Common myeloid progenitor, CD34-positive (primary cell): Measurements from ENCODE around the gene FAH.

Experiments used
- CTCF ChIA-PET: fragments of 350-600 bp; sonication (Branson Sonifier 250); formaldehyde crosslinking; loops from one replicate; lab custom pipeline; 2021; ENCODE audit warnings: antibody characterized with exemption; lab: Charles Lee
- POLR2A ChIA-PET: fragments of 350-600 bp; sonication (Branson Sonifier 250); formaldehyde crosslinking; loops from one replicate; lab custom pipeline; 2021; ENCODE audit warnings: antibody characterized with exemption; lab: Charles Lee
- DNase-seq, 3 donors: peaks; one replicate each; pipeline versions ENCODE4 v3.0.0 to v3.0.0-alpha.2; 2013
- H3K27ac ChIP-seq, 2 experiments: 1 replicate in 1 of 2; 2 replicates in 1 of 2; pipeline ENCODE4 v1.7.0; 2013; ENCODE audit warnings: inconsistent platforms in 2 of 2, low read length in 2 of 2, mild to moderate bottlenecking in 2 of 2, low read depth in 1 of 2, moderate library complexity in 1 of 2; ENCODE audit not compliant: severe bottlenecking in 2 of 2, insufficient read depth in 1 of 2, poor library complexity in 1 of 2
- H3K27me3 ChIP-seq, 5 experiments: replicated peaks in 2 of 5; 1 replicate in 3 of 5; 2 replicates in 2 of 5; pipeline versions ENCODE4 v1.6.1 to v1.7.0; 2013; ENCODE audit warnings: low read length in 4 of 5, mild to moderate bottlenecking in 2 of 5, moderate library complexity in 2 of 5, inconsistent platforms in 1 of 5; ENCODE audit not compliant: insufficient read depth in 5 of 5, control insufficient read depth in 4 of 5
- H3K36me3 ChIP-seq, 4 experiments: 1 replicate in 2 of 4; 2 replicates in 2 of 4; pipeline versions ENCODE4 v1.6.1 to v1.7.0; 2013; ENCODE audit warnings: low read length in 3 of 4, control low read depth in 1 of 4, mild to moderate bottlenecking in 1 of 4; ENCODE audit not compliant: control insufficient read depth in 4 of 4, insufficient read depth in 4 of 4
- H3K4me1 ChIP-seq, 4 experiments: 1 replicate in 3 of 4; 2 replicates in 1 of 4; pipeline versions ENCODE4 v1.6.1 to v1.7.1; 2013; ENCODE audit warnings: low read length in 3 of 4, mild to moderate bottlenecking in 3 of 4, control low read depth in 1 of 4, inconsistent platforms in 1 of 4, moderate library complexity in 1 of 4; ENCODE audit not compliant: control insufficient read depth in 4 of 4, insufficient read depth in 4 of 4; ENCODE audit errors: control extremely low read depth in 1 of 4
- H3K4me3 ChIP-seq, 7 experiments: 1 replicate in 4 of 7; 2 replicates in 3 of 7; pipeline versions ENCODE4 v1.5.1 to v1.7.0; 2013; ENCODE audit warnings: mild to moderate bottlenecking in 7 of 7, low read length in 6 of 7, moderate library complexity in 6 of 7, inconsistent platforms in 2 of 7, low read depth in 2 of 7, control low read depth in 1 of 7; ENCODE audit not compliant: insufficient read depth in 4 of 7, control insufficient read depth in 1 of 7; ENCODE audit errors: extremely low read depth in 1 of 7
- H3K9me3 ChIP-seq, 5 experiments: 1 replicate in 4 of 5; 2 replicates in 1 of 5; pipeline versions ENCODE4 v1.6.1 to v1.7.1; 2013; ENCODE audit warnings: low read length in 4 of 5, mild to moderate bottlenecking in 2 of 5, inconsistent platforms in 1 of 5, low read depth in 1 of 5, moderate library complexity in 1 of 5; ENCODE audit not compliant: control insufficient read depth in 4 of 5, insufficient read depth in 2 of 5; ENCODE audit errors: control extremely low read depth in 1 of 5
- WGBS: methylation state at CpG from one replicate; pipeline ENCODE4 v1.1.5; 2013; ENCODE audit not compliant: insufficient coverage; 5-methylcytosine and 5-hydroxymethylcytosine counted together

Gene FAH

DNA sequence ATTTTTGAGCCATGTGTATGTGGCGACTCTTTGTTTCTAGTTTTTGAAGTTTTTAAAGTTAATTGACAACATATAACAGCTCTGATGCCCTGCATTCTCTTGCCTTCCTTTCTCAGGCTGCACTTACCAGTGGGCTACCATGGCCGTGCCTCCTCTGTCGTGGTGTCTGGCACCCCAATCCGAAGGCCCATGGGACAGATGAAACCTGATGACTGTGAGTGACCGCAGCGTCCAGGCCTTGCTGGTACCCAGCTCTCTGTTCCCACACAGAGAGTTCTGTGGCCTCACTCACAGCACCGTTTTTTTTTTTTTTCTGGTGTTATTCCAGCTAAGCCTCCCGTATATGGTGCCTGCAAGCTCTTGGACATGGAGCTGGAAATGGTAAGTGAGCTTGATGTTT is 15.1 kb downstream of the FAH start:
- 97% methylated on average over 6 of the region's 8 CpGs for WGBS
- Histone ChIP-seq H3K36me3 (peaks cover 2 to 57% (median 28%) of the 10 kb centered on the region in 4 experiments), H3K4me1 (no peaks in the 10 kb centered on the region), H3K4me3 (no peak overlapping the region), H3K9me3 (peaks cover 0 to 2% (median 0%) of the 10 kb centered on the region in 5 experiments), H3K27ac (no peak overlapping the region), H3K27me3 (no peaks in the 10 kb centered on the region)
- POLR2A ChIA-PET = no interaction called here
- DNase-seq = no peak
- CTCF ChIA-PET = interaction anchor here (0.7 to 1.5 kb wide), 3 partner anchors 102 to 174 kb away, joined by 3 to 5 read pairs (median 3); no protein-coding TSS in a partner anchor

GRCh38 chr15:80168421-80168820 is 15.6 kb downstream of the FAH start:
- ChIA-PET POLR2A (no interaction called here), CTCF (interaction anchor here (0.7 to 1.5 kb wide), 4 partner anchors 78 to 175 kb away, joined by 3 to 5 read pairs (median 3); no protein-coding TSS in a partner anchor)
- no peak for DNase-seq
- H3K9me3 ChIP-seq = no peaks in the 10 kb centered on the region
- no peaks in the 10 kb centered on the region for H3K27me3 ChIP-seq
- no peak overlapping the region for H3K27ac ChIP-seq
- no peak overlapping the region for H3K4me3 ChIP-seq
- 100% methylated on average over 2 of the region's 5 CpGs for WGBS
- peaks cover 2 to 55% (median 27%) of the 10 kb centered on the region in 4 experiments for H3K36me3 ChIP-seq
- peaks cover 0 to 2% (median 0%) of the 10 kb centered on the region in 4 experiments for H3K4me1 ChIP-seq

GRCh38 chr15:80169768-80170357 is 17.1 kb downstream of the FAH start:
- WGBS = over 99% methylated on average over 10 of the region's 12 CpGs
- Histone ChIP-seq H3K4me3 (no peak overlapping the region), H3K4me1 (peaks cover 0 to 2% (median 0%) of the 10 kb centered on the region in 4 experiments), H3K36me3 (peaks cover 5 to 53% (median 33%) of the 10 kb centered on the region in 4 experiments), H3K9me3 (no peaks in the 10 kb centered on the region), H3K27ac (no peak overlapping the region), H3K27me3 (no peaks in the 10 kb centered on the region)
- DNase-seq = no peak
- POLR2A ChIA-PET = no interaction called here
- CTCF ChIA-PET = interaction anchor here (1.4 kb wide), 1 partner anchor 9 kb away, joined by 5 read pairs; no protein-coding TSS in a partner anchor

GRCh38 chr15:80170596-80170995 is 17.8 kb downstream of the FAH start:
- no CpG with 5 or more reads among the region's 2 CpGs for WGBS
- CTCF ChIA-PET = no interaction called here
- POLR2A ChIA-PET = no interaction called here
- Histone ChIP-seq H3K4me3 (no peak overlapping the region), H3K4me1 (peaks cover 0 to 2% (median 0%) of the 10 kb centered on the region in 4 experiments), H3K27me3 (no peaks in the 10 kb centered on the region), H3K36me3 (peaks cover 5 to 59% (median 36%) of the 10 kb centered on the region in 4 experiments), H3K27ac (no peak overlapping the region), H3K9me3 (no peaks in the 10 kb centered on the region)
- no peak for DNase-seq

- Histone ChIP-seq H3K4me1 (peaks cover 0 to 2% (median 0%) of the 10 kb centered on the region in 4 experiments), H3K4me3 (no peak overlapping the region), H3K9me3 (no peaks in the 10 kb centered on the region), H3K27me3 (no peaks in the 10 kb centered on the region), H3K27ac (no peak overlapping the region), H3K36me3 (peaks cover 5 to 66% (median 43%) of the 10 kb centered on the region in 4 experiments)
- WGBS = 100% methylated on average over 2 of the region's 4 CpGs
- no peak for DNase-seq
- ChIA-PET CTCF (interaction anchor here (1.4 to 3.5 kb wide), 9 partner anchors 9 to 111 kb away, joined by 4 to 19 read pairs (median 6); no protein-coding TSS in a partner anchor), POLR2A (interaction anchor here (0.7 kb wide), 1 partner anchor 11 kb away, joined by 4 read pairs; no protein-coding TSS in a partner anchor)
Measured at GRCh38 chr15:80171787-80172186, 19.0 kb downstream of the FAH start.

- WGBS = 93% methylated on average over 6 of the region's 8 CpGs
- H3K9me3 ChIP-seq = no peaks in the 10 kb centered on the region
- H3K4me1 ChIP-seq = peaks cover 0 to 2% (median 0%) of the 10 kb centered on the region in 4 experiments
- H3K36me3 ChIP-seq = peaks cover 5 to 70% (median 46%) of the 10 kb centered on the region in 4 experiments
- H3K27ac ChIP-seq = no peak overlapping the region
- CTCF ChIA-PET = interaction anchor here (1.0 to 3.5 kb wide), 12 partner anchors 9 to 321 kb away, joined by 3 to 19 read pairs (median 5); no protein-coding TSS in a partner anchor
- no peak for DNase-seq
- no peaks in the 10 kb centered on the region for H3K27me3 ChIP-seq
- POLR2A ChIA-PET = interaction anchor here (0.7 kb wide), 1 partner anchor 12 kb away, joined by 4 read pairs; no protein-coding TSS in a partner anchor
- no peak overlapping the region for H3K4me3 ChIP-seq
Measured at GRCh38 chr15:80172401-80172800, 19.6 kb downstream of the FAH start.
